Measurements from ENCODE around the gene FOXO3. TPM values are rescaled to one million over a fixed set of nuclear protein-coding genes. Genes with fewer than 3 reads are reported as not detected.

The FOXO3 gene
- total RNA-seq, 1 donor from 2014 or later, result 29.3 TPM

GRCh38 chr6:108598305-108598863 is 37.7 kb downstream of the FOXO3 start:
- peak; percentile 90 for ATAC-seq

DNA sequence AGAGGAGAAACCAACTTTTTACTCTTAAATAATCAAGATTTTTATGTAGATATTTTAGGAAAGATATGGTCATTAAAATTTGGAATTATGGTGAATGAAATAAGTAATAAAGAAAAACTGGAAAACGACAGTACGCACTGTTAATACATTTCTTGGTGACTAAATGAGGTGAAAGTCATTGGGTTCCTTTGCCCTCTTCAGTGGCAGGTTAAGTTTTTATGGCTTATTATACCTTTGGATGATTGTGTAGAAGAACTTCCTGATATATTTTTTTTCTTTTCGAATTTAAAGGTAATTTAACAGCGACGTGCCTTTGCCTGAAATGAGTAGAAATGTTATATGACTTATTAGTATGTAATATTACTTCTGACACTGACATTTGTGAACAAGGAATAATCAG is 43.4 kb downstream of the FOXO3 start:
- no peak for ATAC-seq

DNA sequence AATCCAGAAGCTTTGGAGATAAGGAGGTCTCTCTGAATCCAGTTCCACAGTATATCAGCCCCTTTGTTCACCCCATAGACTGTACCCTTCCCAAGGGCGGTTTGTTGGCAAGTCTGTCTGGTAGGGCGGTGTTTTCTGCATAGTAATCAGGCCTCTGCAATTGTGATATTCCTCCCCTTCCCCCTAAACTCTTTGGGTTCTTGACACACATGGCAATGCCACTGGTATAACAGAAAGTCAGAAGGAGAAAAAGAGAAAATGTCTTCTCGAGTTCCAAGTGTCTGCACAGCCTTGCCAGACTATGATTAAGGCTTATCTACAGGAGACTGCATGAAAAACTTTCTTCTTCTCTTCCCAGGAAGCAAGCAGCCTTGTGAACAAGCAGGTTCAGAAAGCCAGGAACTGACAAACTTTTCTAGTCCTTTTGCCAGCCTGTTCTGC is 45.6 kb downstream of the FOXO3 start:
- no peak for ATAC-seq

DNA sequence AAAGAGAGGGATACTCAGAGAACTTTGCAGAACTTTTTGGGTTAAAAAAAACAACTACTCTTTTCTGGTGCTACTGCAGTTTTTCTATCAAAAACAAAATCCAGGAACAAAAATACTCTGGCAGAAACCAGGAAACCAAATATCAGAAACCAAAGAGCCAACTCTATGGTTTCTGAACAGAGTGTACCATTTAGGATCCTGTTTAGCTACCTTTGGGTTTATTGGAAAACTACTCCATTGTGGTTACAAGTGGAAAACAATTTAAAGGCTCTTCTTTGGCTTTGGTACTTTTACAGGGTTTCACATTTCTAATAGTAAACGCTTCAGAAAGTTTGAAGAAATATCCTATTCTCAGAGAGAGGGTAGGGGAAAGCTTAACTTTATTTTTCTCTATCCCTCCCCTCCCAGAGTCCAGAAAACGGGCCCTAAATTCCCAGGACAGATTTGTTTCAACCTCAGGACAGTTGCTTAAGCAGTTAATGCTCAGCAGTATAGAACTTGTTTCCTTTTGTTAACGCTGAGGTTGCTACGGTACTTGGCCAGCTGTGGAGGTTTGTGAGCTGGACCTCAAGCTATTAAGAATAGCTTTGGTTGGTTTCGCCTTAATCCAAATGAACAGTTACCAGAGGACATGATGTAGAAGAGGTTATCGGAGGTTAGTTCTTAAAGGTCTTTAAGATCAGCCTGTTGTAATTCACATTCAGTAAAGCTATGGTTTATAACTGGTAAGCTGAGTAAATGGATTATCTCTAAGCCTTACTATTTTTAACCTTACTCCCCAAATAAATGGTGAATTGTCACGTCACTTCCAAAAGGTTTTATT is 47.9 kb downstream of the FOXO3 start:
- ATAC-seq, result no peak

- peak; percentile 83 for ATAC-seq
These were observed 48.6 kb downstream of the FOXO3 start for GRCh38 chr6:108609276-108609769.

- no peak for ATAC-seq
These were observed 49.6 kb downstream of the FOXO3 start for GRCh38 chr6:108610270-108610839.

- no peak for ATAC-seq
These were observed 50.4 kb downstream of the FOXO3 start for GRCh38 chr6:108610957-108611586.

DNA sequence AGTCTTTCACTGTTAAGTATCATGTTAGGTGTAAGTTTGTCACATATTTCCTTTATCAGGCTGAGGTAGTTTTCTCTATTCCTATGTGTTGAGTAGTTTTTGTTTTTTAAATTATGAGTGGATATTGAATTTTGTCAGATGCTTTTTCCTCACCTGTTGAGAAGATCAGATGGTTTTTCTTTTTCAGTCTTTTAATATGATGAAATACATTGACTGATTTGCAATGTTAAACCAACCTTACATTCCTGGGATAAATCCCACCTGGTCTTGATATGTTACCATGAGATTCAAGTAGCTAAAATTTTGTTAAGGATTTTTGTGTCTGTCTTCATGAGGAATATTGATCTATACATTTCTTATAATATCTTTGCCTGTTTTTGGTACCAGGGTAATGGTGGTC is 52.1 kb downstream of the FOXO3 start:
- no peak for ATAC-seq

DNA sequence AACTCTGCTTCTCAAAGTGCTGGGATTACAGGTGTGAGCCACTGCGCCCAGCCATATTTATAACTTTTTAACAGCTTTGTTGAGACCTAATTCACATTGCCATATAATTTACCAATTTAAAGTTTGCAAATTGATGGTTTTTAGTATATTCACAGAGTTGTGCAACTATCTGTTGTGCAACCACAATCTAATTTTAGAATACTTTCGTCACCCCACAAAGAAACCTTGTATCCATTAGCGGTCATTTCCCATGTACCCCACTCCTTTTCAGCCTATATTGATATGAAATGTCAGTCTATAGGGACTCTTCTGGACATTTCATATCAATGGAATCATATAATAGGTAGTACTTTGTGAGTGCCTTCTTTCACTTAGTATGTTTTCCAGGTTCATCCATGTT is 55.8 kb downstream of the FOXO3 start:
- ATAC-seq, result no peak

DNA sequence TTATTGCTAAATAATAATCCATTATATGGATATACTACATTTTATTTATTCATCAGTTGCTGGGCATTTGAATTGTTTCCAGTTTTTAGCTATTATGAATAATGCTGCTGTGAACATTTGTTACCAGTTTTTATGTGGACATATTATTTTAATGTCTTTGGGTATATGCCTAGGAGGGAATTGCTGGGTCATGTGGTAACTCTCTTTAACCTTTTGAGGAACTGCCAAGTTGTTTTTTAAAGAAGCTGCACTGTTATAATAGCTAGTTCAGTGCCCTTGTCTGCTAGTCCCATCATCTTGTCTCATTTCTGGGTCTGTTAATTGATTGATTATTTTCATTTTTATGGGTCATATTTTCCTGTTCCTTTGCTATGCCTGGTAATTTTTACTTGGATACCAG is 56.3 kb downstream of the FOXO3 start:
- no peak for ATAC-seq

- ATAC-seq, result no peak
These were observed 58.0 kb downstream of the FOXO3 start for GRCh38 chr6:108618623-108619152.

DNA sequence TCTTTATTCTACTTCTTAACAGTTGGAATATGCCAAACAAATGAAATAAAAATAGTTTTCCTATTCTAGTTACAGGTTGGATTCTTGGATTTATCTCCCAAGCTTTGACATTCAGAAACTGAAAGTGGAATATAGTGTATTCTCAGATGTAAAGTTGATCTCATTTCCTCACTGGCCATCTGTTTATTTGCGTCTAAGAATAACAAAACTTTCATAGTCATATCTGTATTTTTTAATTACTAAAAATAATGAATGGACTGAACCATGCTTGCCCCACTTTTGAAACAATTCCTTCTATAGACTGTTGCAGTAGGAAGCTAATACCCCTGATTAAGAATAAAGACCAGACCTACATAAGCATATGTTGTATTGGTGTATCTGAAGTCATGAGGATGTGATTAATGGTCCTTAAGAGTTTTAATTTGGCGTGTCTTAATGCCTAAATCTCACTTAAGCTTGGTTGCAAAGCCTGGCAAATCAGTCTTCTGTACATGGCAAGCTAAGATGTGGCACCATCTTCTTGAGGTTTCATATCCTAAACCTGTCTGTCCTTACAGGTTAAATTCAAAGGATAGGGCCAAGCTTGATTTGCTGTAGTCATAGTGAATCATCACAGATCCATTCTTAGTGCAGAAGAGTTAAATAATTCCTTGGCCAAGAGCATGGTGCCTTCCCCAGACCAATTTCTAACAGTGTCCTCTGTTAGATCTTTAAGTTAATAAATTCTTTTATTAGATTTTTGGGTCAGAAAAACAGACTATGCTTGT is 58.9 kb downstream of the FOXO3 start:
- peak; percentile 86 for ATAC-seq

- peak; percentile 89 for ATAC-seq
These were observed 60.4 kb downstream of the FOXO3 start for GRCh38 chr6:108621117-108621516.

DNA sequence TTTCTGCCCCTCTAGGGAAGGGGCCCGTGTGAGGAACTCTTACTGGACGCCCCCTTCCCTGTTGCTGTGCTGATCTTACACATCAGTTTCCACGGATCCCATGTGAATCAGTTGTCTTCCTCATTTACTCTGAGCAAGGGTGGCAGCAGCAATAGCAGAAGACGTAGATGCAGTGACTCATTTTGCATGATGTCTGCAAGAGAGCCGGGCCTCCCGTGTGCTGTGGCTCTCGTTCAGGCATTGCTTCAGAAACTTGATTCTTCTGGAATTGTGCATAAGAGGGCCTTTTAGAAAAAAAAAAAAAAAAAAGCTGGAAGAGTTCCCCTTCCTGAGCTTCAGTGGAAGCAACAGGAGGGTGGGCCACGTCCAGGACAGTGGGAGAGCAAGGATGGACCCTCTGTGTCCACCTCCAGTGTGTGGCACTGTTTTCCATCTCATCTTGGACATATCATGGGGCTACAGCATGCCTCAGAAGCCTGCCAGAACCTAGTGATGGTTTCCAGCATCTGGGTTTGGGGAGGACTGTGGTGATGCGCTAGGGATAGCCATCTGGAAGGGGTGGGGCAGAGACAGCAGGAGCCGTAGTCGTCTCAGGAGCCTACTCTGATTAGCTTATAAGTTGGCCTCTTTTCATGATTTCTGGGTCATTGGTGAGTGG is 62.1 kb downstream of the FOXO3 start:
- peak; percentile 62 for ATAC-seq

DNA sequence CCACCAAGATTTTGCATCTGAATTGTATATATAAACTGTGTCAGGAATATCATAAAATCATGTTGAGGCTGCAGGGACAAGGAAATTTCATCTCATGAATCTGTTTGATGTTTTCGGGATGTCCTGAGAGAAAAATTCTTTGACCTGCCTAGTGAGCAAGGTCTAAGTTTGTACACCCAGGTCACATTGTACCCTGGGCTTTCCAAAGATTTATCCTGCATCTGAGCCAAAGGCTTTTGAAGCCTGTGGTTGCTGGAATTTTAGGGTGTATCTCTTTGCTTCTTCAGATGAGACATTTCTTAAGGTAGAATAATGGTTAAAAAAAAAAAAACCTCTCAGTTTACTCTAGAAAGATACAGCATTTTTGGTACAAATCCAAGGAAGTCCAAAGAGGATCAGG is 63.3 kb downstream of the FOXO3 start:
- no peak for ATAC-seq

DNA sequence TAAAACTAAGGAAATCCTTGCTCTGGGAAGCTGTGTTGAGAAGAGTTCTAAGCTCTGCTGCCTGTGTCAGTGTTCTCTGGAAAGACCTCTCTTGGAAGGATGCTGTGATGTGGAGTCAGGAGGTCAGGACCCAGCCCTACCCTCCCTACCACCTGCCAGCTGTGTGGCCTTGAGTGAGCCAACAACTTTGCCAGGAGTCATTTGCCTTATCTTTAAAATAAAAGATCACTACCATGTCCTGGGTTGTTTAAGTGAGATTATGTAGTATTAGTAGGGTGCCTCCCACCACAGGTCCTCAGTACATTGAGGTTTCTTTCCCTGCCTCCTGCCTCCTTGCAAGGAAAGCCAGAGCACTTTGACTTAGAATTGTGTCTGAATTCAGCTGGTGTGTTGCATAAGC is 64.9 kb downstream of the FOXO3 start:
- no peak for ATAC-seq

GRCh38 chr6:108626777-108627176 is 66.1 kb downstream of the FOXO3 start:
- ATAC-seq, result no peak

DNA sequence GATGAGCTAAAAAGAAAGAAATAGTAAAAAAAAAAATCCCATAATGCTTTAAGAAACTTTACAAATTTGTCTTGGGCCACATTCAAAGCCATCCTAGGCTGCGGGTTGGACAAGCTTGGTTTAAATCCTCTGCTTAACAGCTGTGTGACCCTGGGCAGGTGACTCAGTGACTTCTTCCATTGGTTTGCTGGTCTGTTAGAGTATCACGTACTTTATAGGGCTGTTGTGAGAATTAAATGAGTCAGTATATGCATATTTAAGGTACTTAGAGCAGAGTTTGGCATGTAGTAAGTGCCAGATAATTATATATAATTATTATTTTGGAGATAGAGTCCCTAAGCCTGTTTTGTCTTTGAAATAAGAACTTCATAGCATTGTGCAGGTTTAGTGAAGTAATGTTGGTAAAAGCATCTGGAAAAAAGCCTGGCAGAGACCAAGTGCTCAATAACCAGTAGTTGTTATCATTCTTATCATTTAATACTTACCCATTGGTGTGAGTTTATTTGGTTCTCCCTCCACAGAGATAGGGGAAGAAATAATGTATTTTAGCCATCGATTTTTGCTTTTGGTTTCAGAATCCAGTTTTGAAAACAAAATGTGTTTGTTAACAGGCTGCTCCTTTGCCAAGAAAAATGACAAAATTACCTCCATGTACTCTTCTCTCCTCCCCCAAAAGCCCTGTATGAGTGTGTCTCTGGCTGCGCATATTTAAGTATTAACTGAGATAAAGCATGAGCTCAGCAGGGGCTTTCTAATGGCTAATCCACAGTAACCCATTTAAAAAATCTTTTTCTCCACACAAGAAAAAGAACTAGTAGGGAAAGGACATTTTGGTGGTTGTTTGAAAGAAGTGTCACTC is 67.2 kb downstream of the FOXO3 start:
- peak; percentile 76 for ATAC-seq

- peak; percentile 76 for ATAC-seq
These were observed 69.5 kb downstream of the FOXO3 start for GRCh38 chr6:108630050-108630714.

GRCh38 chr6:108632441-108632840 is 71.7 kb downstream of the FOXO3 start:
- ATAC-seq, result no peak
